HCT116 (cell line): Measurements from ENCODE around the gene WEE1. TPM values are rescaled to one million over a fixed set of nuclear protein-coding genes. Genes with fewer than 3 reads are reported as not detected.

Experiments
- ATAC-seq: fragments of 200-7000 bp; cut with Tn5 transposase; 2 replicates; pipeline ENCODE4 v1.9.1; 2020; ENCODE audit warnings: mild to moderate bottlenecking, moderate library complexity
- BruUV-seq: library from RNA; stranded (reverse); fragments of 400-500 nt; replicated peaks from 2 replicates; lab custom pipeline; 2021; lab: Mats Ljungman, UMichigan
- CTCF ChIA-PET: fragments of 300-600 bp; sonication (Branson Sonifier 250); formaldehyde crosslinking; loops from one replicate; lab custom pipeline; 2021; ENCODE audit warnings: antibody characterized with exemption; lab: Charles Lee
- POLR2A ChIA-PET: fragments of 300-600, 350-600 bp; sonication (Branson Sonifier 250); formaldehyde crosslinking; loops from one replicate; lab custom pipeline; 2021; ENCODE audit warnings: antibody characterized with exemption; lab: Charles Lee
- RAD21 ChIA-PET, 2 experiments: fragments of 300-600 bp; sonication (Branson Sonifier 250); formaldehyde crosslinking; loops; one replicate each; lab custom pipeline; 2023; ENCODE audit warnings: low total read pairs in 2 of 2; ENCODE audit not compliant: uncharacterized antibody in 2 of 2, unreplicated experiment in 2 of 2, low non-redundant PET in 1 of 2; lab: Charles Lee
- DNase-seq: peaks from one replicate; pipeline ENCODE4 v3.0.0-alpha.2; 2010; ENCODE audit warnings: low read depth, low spot score
- H2AFZ ChIP-seq: fragments of 200-600 bp; shearing (Covaris generic), sonication (generic); 2 replicates; pipeline ENCODE4 v1.6.1; 2017; ENCODE audit warnings: low read depth, mixed run types, mixed read lengths, antibody characterized with exemption, low read length; ENCODE audit not compliant: poor library complexity, severe bottlenecking
- H3K27ac ChIP-seq: 2 replicates; pipeline ENCODE4 v1.5.1; 2012; ENCODE audit warnings: low read depth, low read length
- H3K27me3 ChIP-seq: fragments of 200-600 bp; sonication (generic); 2 replicates; pipeline ENCODE4 v1.6.1; 2016; ENCODE audit warnings: mixed run types, low read length, mixed read lengths; ENCODE audit not compliant: insufficient read depth
- H3K36me3 ChIP-seq, 2 experiments: fragments of 200-500 bp in 1 of 2; fragments of 200-600 bp in 1 of 2; sonication (Bioruptor generic) in 1 of 2; sonication (generic) in 1 of 2; 2 replicates each; pipeline versions ENCODE4 v1.5.1 to v1.6.1; 2014 to 2016; ENCODE audit warnings: low read length in 2 of 2, inconsistent platforms in 1 of 2, mixed read lengths in 1 of 2, mixed run types in 1 of 2; ENCODE audit not compliant: insufficient read depth in 2 of 2, control insufficient read depth in 1 of 2
- H3K4me1 ChIP-seq, 2 experiments: fragments of 200-600 bp in 1 of 2; sonication (generic) in 1 of 2; 2 replicates each; pipeline versions ENCODE4 v1.5.1 to v1.6.1; 2012 to 2017; ENCODE audit warnings: low read length in 2 of 2, inconsistent platforms in 1 of 2, mild to moderate bottlenecking in 1 of 2, mixed read lengths in 1 of 2, mixed run types in 1 of 2, moderate library complexity in 1 of 2; ENCODE audit not compliant: insufficient read depth in 2 of 2, control insufficient read depth in 1 of 2
- H3K4me2 ChIP-seq: fragments of 200-600 bp; sonication (generic); 2 replicates; pipeline ENCODE4 v1.6.1; 2017; ENCODE audit warnings: mixed run types, low read length, mixed read lengths
- H3K4me3 ChIP-seq, 2 experiments: fragments of 200-600 bp in 1 of 2; sonication (generic) in 1 of 2; replicated peaks in 1 of 2; 2 replicates each; pipeline ENCODE4 v1.5.1; 2011 to 2016; ENCODE audit warnings: low read length in 2 of 2, control low read depth in 1 of 2, low read depth in 1 of 2, mild to moderate bottlenecking in 1 of 2, mixed read lengths in 1 of 2, mixed run types in 1 of 2
- H3K79me2 ChIP-seq: fragments of 200-600 bp; sonication (generic); 2 replicates; pipeline ENCODE4 v1.6.1; 2017; ENCODE audit warnings: mild to moderate bottlenecking, mixed run types, low read length, moderate library complexity, mixed read lengths; ENCODE audit not compliant: insufficient read depth
- H3K9ac ChIP-seq: fragments of 200-600 bp; sonication (generic); 2 replicates; pipeline ENCODE4 v1.6.1; 2016; ENCODE audit warnings: low read length, mixed read lengths
- H3K9me2 ChIP-seq: fragments of 200-600 bp; sonication (generic), shearing (Covaris generic); 2 replicates; pipeline ENCODE4 v1.6.1; 2017; ENCODE audit warnings: mixed run types, mild to moderate bottlenecking, moderate library complexity; ENCODE audit not compliant: insufficient read depth
- H3K9me3 ChIP-seq, 2 experiments: fragments of 200-500 bp in 1 of 2; fragments of 200-600 bp in 1 of 2; sonication (Bioruptor generic) in 1 of 2; sonication (generic) in 1 of 2; 2 replicates each; pipeline ENCODE4 v1.6.1; 2014 to 2017; ENCODE audit warnings: low read length in 2 of 2, mixed read lengths in 2 of 2, inconsistent platforms in 1 of 2, low read depth in 1 of 2, mild to moderate bottlenecking in 1 of 2, mixed run types in 1 of 2, moderate library complexity in 1 of 2; ENCODE audit not compliant: control insufficient read depth in 1 of 2, insufficient read depth in 1 of 2
- H4K20me1 ChIP-seq: fragments of 200-600 bp; sonication (generic), shearing (Covaris generic); 2 replicates; pipeline ENCODE4 v1.6.1; 2017; ENCODE audit warnings: mixed run types, mild to moderate bottlenecking, moderate library complexity; ENCODE audit not compliant: insufficient read depth
- CBX3 ChIP-seq: IDR thresholded peaks from 2 replicates; pipeline ENCODE4 v1.6.1; 2012; ENCODE audit warnings: low read depth
- EGR1 ChIP-seq: IDR thresholded peaks from 2 replicates; pipeline ENCODE4 v1.6.1; 2012; ENCODE audit warnings: low read depth
- ELF1 ChIP-seq: IDR thresholded peaks from 2 replicates; pipeline ENCODE4 v1.6.1; 2012; ENCODE audit warnings: low read depth, borderline replicate concordance
- JUND ChIP-seq: IDR thresholded peaks from 2 replicates; pipeline ENCODE4 v1.6.1; 2012
- POLR2AphosphoS5 ChIP-seq: IDR thresholded peaks from 2 replicates; pipeline ENCODE4 v1.6.1; 2011; ENCODE audit warnings: mild to moderate bottlenecking, low read depth, low read length, moderate library complexity
- REST ChIP-seq: IDR thresholded peaks from 2 replicates; pipeline ENCODE4 v1.6.1; 2012; ENCODE audit warnings: low read depth
- SIN3A ChIP-seq: IDR thresholded peaks from 2 replicates; pipeline ENCODE4 v1.6.1; 2012; ENCODE audit warnings: low read depth
- TCF7L2 ChIP-seq: IDR thresholded peaks from 2 replicates; pipeline ENCODE4 v1.7.0; 2011; ENCODE audit warnings: borderline replicate concordance, inconsistent platforms; ENCODE audit not compliant: insufficient read depth, insufficient read length; ENCODE audit errors: extremely low read depth
- YY1 ChIP-seq: IDR thresholded peaks from 2 replicates; pipeline ENCODE4 v1.6.1; 2011; ENCODE audit warnings: low read length, low read depth, moderate library complexity, mild to moderate bottlenecking; ENCODE audit not compliant: insufficient replicate concordance; ENCODE audit errors: extremely low read depth
- intact Hi-C: fragments of 100-400 bp; cut with micrococcal nuclease; formaldehyde crosslinking; loops from 2 replicates; pipeline ENCODE4 v1.10.0; 2022
- total RNA-seq: library from RNA; stranded (reverse); gene quantifications from one replicate; pipeline ENCODE4 v1.2.1, GENCODE V29; 2021; ENCODE audit not compliant: unreplicated experiment

Gene WEE1
- total RNA-seq, 1 experiment from 2014 or later, result 50.8 TPM

GRCh38 chr11:9607511-9607899 lies 34.0 kb downstream of the WEE1 start (continued):
- no peak for TF ChIP-seq ELF1
- no peak for TF ChIP-seq JUND

GRCh38 chr11:9609002-9609759 lies 35.7 kb downstream of the WEE1 start:
- ATAC-seq, result no peak
- Histone ChIP-seq H3K79me2 (no peaks in the 10 kb centered on the region), H4K20me1 (no peaks in the 10 kb centered on the region), H2AFZ (no peak overlapping the region), H3K27me3 (no peaks in the 10 kb centered on the region), H3K9me3 (no peaks in the 10 kb centered on the region), H3K4me1 (peaks cover 28 to 55% of the 10 kb centered on the region in 2 experiments), H3K36me3 (no peaks in the 10 kb centered on the region), H3K27ac (no peak overlapping the region), H3K9ac (no peak overlapping the region), H3K4me2 (no peak overlapping the region)
- intact Hi-C loops, result no loop called here
- CTCF ChIA-PET, result no interaction called here
- no TSS peak for BruUV-seq
- no peak for TF ChIP-seq REST
- TF ChIP-seq POLR2AphosphoS5, result no peak
- TF ChIP-seq YY1, result no peak
- no peak for TF ChIP-seq EGR1
- TF ChIP-seq CBX3, result no peak
- no peak for TF ChIP-seq SIN3A
- no peak for TF ChIP-seq TCF7L2
- TF ChIP-seq, all 23 proteins: peak for 0
- H3K4me3 ChIP-seq, result no peak overlapping the region
- no peaks in the 10 kb centered on the region for H3K9me2 ChIP-seq
- no peak for DNase-seq
- RAD21 ChIA-PET, result no interaction called here
- POLR2A ChIA-PET, result no interaction called here
